Gastroesophageal sphincter (tissue), 4 donors: ENCODE results near the gene IQCM. TPM values are rescaled to one million over a fixed set of nuclear protein-coding genes. Genes with fewer than 3 reads are reported as not detected.

Source experiments
- ATAC-seq: fragments of 150-250 bp; one replicate; pipeline ENCODE4 v1.9.1; 2016; ENCODE audit warnings: mild to moderate bottlenecking, moderate library complexity
- H3K27ac ChIP-seq, 4 donors: fragments of 200-600 bp; sonication (generic) in 3 of 4; 1 replicate in 3 of 4; 2 replicates in 1 of 4; pipeline ENCODE4 v1.5.1; 2016 to 2019
- H3K27me3 ChIP-seq: fragments of 200-600 bp; sonication (generic); one replicate; pipeline ENCODE4 v1.5.1; 2019
- H3K36me3 ChIP-seq, 2 donors: fragments of 200-600 bp; sonication (generic); one replicate each; pipeline ENCODE4 v1.5.1; 2019; ENCODE audit warnings: control low read depth in 1 of 2
- H3K4me1 ChIP-seq, 3 donors: fragments of 200-600 bp; sonication (generic); 1 replicate in 2 of 3; 2 replicates in 1 of 3; pipeline ENCODE4 v1.5.1; 2016 to 2019; ENCODE audit warnings: control low read depth in 2 of 3
- H3K4me3 ChIP-seq, 2 donors: fragments of 200-600 bp; sonication (generic); one replicate each; pipeline ENCODE4 v1.5.1; 2019; ENCODE audit warnings: mild to moderate bottlenecking in 1 of 2, moderate library complexity in 1 of 2
- H3K9me3 ChIP-seq, 3 donors: fragments of 200-600 bp; sonication (generic); one replicate each; pipeline ENCODE4 v1.5.1; 2017 to 2019; ENCODE audit warnings: control low read depth in 2 of 3
- EP300 ChIP-seq: sonication (generic); formaldehyde crosslinking; IDR thresholded peaks from one replicate; pipeline ENCODE4 v1.6.1; 2017; ENCODE audit warnings: antibody characterized with exemption, mild to moderate bottlenecking
- POLR2A ChIP-seq, 2 donors: fragments of 450-650 bp; IDR thresholded peaks; one replicate each; pipeline ENCODE4 v1.6.1; 2017; ENCODE audit warnings: antibody characterized with exemption in 2 of 2, mild to moderate bottlenecking in 2 of 2, moderate library complexity in 1 of 2
- POLR2AphosphoS5 ChIP-seq: sonication (generic); formaldehyde crosslinking; IDR thresholded peaks from one replicate; pipeline ENCODE4 v1.6.1; 2017; ENCODE audit warnings: antibody characterized with exemption
- WGBS, 2 donors: methylation state at CpG; one replicate each; pipeline ENCODE4 v1.1.5; 2018; ENCODE audit warnings: low coverage in 1 of 2; 5-methylcytosine and 5-hydroxymethylcytosine counted together
- total RNA-seq, 4 donors: library from RNA; depleted of rRNA; stranded (reverse); fragments of >200 nt; gene quantifications; one replicate each; pipeline ENCODE4 v1.1.0, GENCODE V29; 2016
- TF ChIP-seq, protein P1 (sequence below), 4 experiments: fragments of 200-600 bp in 2 of 4; fragments of 450-650 bp in 2 of 4; sonication (generic) in 1 of 4; IDR thresholded peaks; one replicate each; pipeline ENCODE4 v1.5.1; 2017 to 2019; ENCODE audit warnings: antibody characterized with exemption in 4 of 4, mild to moderate bottlenecking in 2 of 4, moderate library complexity in 2 of 4

Gene IQCM
- total RNA-seq, 4 donors from 2014 or later: not detected

DNA sequence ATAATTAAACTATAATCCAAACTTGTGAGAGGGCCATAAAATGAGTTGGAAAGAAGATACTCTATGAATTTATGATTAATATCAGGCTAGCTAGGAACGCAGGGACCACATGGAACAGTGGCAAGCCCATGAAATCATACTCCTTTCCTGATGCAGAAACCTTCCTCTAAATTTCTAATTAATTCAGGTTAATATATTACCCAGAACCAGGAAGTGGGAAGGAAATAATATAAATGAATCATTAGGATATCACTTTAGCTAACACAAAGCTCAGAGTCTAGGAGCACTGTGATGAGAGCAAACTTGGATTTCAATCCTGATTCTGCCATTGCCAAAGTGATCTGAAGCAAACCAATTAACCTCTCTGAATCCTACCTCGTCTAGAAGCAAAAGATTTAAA, 68.0 kb downstream of the IQCM start:
- H3K36me3 ChIP-seq: no peaks in the 10 kb centered on the region
- ATAC-seq: no peak
- H3K27me3 ChIP-seq: no peaks in the 10 kb centered on the region
- H3K27ac ChIP-seq: no peak overlapping the region
- no peak for TF ChIP-seq POLR2A (IDR thresholded peaks at IDR 0.05)
- no peak overlapping the region for H3K4me3 ChIP-seq
- H3K4me1 ChIP-seq: no peaks in the 10 kb centered on the region
- no peaks in the 10 kb centered on the region for H3K9me3 ChIP-seq
- 71 to 79% methylated on average over 2 of the region's 2 CpGs for WGBS, 2 donors

DNA sequence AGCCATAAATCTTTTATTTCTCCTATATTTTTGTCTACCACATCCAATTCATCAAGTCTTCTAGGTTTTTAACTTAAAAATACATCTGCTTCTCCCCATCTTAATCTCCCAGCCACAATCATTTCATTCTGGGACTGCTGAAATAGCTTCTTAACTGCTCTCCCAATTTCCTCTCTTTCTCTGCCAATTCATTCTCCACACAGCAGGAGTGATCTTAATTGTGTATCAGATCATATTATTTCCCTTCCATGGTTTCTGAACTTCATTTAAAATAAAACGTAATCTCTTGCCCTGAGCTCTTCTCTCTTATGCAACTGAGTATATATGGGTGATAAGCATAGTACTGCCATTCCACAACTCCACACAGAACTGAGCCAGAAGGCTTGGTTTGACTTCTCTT, 69.4 kb downstream of the IQCM start:
- Histone ChIP-seq H3K27ac (no peak overlapping the region), H3K27me3 (no peaks in the 10 kb centered on the region), H3K4me1 (no peaks in the 10 kb centered on the region), H3K9me3 (no peaks in the 10 kb centered on the region), H3K36me3 (no peaks in the 10 kb centered on the region), H3K4me3 (no peak overlapping the region)
- no peak for ATAC-seq
- WGBS, 2 donors: 92 to 94% methylated on average over 1 of the region's 1 CpG
- no peak for TF ChIP-seq POLR2A (IDR thresholded peaks at IDR 0.05)
- no peak for TF ChIP-seq POLR2AphosphoS5
- no peak for TF ChIP-seq EP300
- TF ChIP-seq, protein P1, sequence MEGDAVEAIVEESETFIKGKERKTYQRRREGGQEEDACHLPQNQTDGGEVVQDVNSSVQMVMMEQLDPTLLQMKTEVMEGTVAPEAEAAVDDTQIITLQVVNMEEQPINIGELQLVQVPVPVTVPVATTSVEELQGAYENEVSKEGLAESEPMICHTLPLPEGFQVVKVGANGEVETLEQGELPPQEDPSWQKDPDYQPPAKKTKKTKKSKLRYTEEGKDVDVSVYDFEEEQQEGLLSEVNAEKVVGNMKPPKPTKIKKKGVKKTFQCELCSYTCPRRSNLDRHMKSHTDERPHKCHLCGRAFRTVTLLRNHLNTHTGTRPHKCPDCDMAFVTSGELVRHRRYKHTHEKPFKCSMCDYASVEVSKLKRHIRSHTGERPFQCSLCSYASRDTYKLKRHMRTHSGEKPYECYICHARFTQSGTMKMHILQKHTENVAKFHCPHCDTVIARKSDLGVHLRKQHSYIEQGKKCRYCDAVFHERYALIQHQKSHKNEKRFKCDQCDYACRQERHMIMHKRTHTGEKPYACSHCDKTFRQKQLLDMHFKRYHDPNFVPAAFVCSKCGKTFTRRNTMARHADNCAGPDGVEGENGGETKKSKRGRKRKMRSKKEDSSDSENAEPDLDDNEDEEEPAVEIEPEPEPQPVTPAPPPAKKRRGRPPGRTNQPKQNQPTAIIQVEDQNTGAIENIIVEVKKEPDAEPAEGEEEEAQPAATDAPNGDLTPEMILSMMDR (IDR thresholded peaks at IDR 0.05): no peak

DNA sequence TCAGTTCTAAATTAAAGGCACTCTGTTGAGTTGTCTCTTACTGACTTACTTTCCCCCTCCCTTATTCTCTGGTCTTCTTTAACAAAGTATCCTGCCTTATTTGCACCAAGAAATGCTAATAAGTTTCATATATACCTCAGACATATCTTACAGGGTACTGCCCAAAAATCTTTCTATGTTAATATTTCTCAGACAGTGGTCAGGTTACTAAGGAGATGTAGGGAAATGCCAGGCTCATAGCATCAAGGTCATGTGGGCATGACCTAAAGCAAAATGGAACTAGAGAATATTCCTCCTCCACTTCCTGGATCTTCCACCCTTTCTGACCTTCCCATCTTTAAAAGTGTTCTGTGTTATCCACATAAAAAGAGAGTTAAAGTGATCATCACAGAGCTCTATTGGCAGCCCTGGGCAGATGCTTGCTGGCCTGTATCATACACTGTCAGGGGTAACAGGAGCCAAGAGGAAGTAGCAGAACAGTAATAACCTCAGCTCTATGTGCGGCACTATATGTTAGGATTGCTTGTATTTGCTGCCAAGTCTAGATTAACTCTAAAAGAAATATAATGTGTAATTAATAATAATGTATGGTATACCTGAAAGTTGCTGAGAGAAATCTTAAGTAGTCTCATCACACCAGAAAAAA, 74.3 kb downstream of the IQCM start:
- ATAC-seq: no peak
- H3K4me1 ChIP-seq: no peaks in the 10 kb centered on the region
- H3K4me3 ChIP-seq: no peak overlapping the region
- H3K27ac ChIP-seq: no peak overlapping the region
- TF ChIP-seq POLR2A (IDR thresholded peaks at IDR 0.05): no peak
- no peak for TF ChIP-seq POLR2AphosphoS5
- TF ChIP-seq, protein P1 (IDR thresholded peaks at IDR 0.05): no peak
- no peak for TF ChIP-seq EP300
- H3K27me3 ChIP-seq: no peaks in the 10 kb centered on the region
- no peaks in the 10 kb centered on the region for H3K9me3 ChIP-seq
- WGBS, 2 donors: 65 to 67% methylated on average over 1 of the region's 1 CpG
- H3K36me3 ChIP-seq: no peaks in the 10 kb centered on the region

DNA sequence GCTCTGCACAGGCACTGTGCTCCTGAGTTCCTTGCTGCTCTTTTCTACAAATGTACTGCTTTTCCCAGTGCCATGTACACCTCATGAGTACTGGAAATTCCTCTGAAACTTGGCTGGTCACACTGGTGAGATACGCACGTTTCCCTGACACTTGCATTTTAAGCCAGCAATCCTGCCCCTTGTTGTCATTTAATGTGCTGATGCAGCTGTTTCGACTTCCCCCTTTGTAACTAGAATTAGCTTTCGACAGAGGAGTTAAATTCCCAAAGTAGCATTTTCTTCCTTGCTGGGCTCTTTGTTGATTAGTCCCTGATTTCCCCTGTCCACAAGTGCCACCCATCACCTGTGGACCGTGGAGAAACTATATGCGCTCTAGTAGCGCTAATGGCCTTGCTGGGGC, 77.5 kb downstream of the IQCM start:
- ATAC-seq: no peak
- Histone ChIP-seq H3K4me1 (no peaks in the 10 kb centered on the region), H3K9me3 (no peaks in the 10 kb centered on the region), H3K27ac (no peak overlapping the region), H3K36me3 (no peaks in the 10 kb centered on the region), H3K4me3 (no peak overlapping the region), H3K27me3 (no peaks in the 10 kb centered on the region)
- 72 to 74% methylated on average over 3 to 7 of the region's 7 CpGs for WGBS, 2 donors
- TF ChIP-seq, protein P1 (IDR thresholded peaks at IDR 0.05): no peak
- no peak for TF ChIP-seq POLR2A (IDR thresholded peaks at IDR 0.05)
- no peak for TF ChIP-seq EP300
- no peak for TF ChIP-seq POLR2AphosphoS5

DNA sequence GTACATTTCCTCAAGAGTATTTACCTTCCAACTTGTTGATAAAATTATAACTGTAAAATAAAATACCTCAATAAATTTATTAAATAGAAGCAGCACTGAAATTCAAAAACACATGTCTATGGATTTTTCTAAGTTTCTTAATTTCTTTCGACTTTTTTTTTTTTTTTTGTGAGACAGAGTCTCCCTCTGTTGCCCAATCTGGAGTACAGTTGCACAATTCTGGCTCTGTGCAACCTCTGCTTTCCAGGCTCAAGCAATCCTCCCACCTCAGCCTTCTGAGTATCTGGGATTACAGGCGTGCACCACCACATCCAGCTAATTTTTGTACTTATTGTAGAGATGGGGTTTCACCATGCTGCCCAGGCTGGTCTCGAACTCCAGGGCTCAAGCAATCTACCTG, 79.8 kb downstream of the IQCM start:
- ATAC-seq: no peak
- Histone ChIP-seq H3K9me3 (no peaks in the 10 kb centered on the region), H3K27ac (no peak overlapping the region), H3K36me3 (no peaks in the 10 kb centered on the region), H3K4me1 (no peaks in the 10 kb centered on the region), H3K4me3 (no peak overlapping the region), H3K27me3 (no peaks in the 10 kb centered on the region)
- TF ChIP-seq POLR2A (IDR thresholded peaks at IDR 0.05) (no peak), EP300 (no peak), POLR2AphosphoS5 (no peak)
- TF ChIP-seq, protein P1 (IDR thresholded peaks at IDR 0.05): no peak
- 69 to 100% methylated on average over 1 to 2 of the region's 3 CpGs for WGBS, 2 donors
